Activated CD4-positive, CD25-positive, alpha-beta regulatory T cell (primary cell): ENCODE measurements around the gene HOXA4.

Experiments
- DNase-seq, 4 experiments: peaks; one replicate each; lab custom pipeline; 2025; lab: John Stamatoyannopoulos, UW

Gene HOXA4

DNA sequence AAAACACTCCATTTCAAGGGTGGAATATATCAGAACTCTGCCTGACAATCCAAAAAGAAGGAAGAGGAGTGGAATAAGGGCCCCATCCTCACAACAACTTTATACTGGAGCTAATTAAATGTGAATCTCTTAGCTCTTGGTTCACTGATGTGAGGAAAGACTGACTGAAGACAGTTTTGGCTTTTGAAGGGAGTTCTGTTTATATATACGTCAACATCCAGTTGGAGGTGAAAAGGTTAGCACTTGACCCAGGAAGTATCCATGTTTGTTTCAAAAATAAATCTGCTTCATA lies 37.8 kb downstream of the HOXA4 start:
- no peak for DNase-seq

- DNase-seq, result no peak
Measured at GRCh38 chr7:27091941-27092818, 38.4 kb downstream of the HOXA4 start.

- no peak for DNase-seq
Measured at GRCh38 chr7:27091105-27091504, 39.5 kb downstream of the HOXA4 start.

DNA sequence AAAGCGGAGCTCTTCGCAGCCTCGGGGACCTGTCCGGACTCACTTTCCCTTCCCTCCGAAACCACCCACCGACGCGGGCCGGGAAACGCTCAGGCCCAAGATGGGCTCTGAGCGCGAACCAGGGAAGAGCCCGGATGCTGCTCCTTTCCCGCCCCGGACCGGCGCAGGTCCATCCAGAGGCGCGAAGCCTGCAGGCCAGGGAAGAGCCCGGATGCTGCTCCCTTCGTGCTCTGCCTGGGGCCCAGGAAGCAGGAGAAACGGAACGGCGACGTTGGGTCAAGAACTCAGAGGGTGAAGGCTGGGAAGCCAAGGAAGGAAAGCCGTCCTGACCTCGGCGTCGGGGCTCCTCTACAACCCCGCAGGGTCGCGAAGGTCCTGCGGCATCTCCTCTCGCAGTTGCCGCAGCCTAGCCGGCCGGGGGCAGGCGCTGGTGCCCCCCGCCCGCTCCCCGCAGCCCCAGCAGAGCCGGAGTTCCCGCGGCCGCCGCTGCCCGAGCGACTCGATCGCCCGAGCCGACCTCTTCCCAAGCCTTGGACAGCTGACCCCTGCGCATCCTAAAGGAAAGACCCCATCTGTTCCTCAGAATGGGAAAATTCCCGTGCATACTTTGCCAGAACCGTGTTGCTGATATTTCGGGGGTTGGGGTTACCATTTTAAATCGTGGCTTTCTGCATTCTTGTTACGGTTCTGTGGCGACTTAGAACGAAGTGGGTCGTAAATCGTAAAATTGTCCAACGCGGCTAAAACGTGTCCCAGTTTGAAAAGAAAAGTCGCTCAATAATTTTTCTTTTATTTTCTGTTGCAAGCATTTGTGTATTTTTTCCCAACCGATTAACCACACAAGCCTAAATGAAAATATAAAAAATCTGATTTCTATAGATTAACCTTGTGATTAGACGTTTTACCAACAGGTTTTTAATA lies 42.3 kb downstream of the HOXA4 start:
- DNase-seq, result no peak

DNA sequence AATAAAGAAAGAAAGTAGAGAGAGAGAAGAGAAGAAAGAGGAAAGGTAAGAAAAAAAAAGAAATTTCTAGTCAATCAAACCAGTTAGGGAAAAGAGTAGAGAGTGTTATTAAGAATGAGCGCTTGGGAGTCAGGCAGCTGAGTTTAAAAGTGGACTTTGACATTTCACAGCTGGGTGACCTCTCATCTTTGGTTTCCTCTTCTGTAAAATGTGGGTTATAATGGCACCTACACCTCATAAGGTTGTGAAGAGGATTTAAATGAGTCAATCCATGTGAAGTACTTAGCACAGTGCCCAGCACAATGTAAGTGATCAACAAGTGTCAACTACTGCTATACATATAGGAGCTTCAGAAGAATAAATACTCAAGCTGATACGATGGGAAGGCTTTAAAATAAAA lies 46.9 kb downstream of the HOXA4 start:
- no peak for DNase-seq

- no peak for DNase-seq
Measured at GRCh38 chr7:27082171-27082570, 48.4 kb downstream of the HOXA4 start.

DNA sequence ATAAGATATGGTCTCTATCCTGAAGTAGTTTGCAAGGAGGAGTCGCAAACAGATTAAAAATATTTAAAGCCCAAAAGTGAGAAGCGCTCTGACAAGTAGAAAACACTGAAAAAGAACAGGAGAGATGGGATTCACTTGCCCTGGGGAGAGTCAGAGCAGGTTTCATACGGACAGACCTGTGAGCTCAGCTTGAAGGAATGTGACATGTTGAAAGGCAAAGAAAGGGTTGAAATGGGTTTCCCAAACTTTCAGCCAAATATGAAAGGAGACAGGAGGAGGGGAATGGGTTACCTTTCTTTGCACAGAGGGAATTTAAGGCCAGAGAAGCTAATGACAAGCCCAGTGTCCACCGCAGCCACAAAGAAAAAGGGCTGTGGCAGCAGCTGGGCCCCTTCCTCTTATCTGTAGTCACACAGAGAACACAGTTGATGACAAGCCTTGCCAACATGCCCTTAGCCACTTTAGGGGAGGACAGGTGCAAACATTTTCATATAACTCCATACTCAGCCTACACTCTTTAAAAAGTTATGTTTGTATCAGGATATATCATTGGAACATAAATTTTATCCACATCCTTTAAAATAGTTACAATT lies 49.6 kb downstream of the HOXA4 start:
- DNase-seq, result no peak

GRCh38 chr7:27079234-27079975 lies 51.2 kb downstream of the HOXA4 start:
- no peak for DNase-seq

DNA sequence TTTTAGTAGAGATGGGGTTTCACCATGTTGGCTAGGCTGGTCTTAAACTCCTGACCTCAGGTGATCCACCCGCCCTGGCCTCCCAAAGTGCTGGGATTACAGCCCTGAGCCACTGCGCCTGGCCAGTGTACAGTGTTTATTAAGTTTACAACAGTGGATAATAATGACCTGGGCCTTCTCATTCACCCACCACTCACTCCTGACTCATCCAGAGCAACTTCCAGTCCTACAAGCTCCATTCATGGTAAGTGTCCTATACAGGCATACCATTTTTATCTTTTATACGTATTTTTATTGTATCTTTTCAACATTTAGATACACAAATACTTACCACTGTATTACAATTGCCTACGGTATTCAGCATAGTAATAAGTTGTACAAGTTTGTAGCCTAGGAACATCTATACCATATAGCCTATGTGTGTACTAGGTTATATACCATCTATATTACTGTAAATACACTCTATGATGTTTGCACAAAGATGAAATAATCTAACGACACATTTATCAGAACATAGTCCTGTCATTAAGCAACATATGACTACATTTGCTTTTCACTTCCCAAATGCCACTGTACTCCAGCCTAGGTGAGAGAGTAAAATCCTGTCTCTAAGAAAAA lies 51.8 kb downstream of the HOXA4 start:
- no peak for DNase-seq
